Lung (tissue), 12 donors: ENCODE data around the gene KIZ. TPM values are rescaled to one million over a fixed set of nuclear protein-coding genes. Genes with fewer than 3 reads are reported as not detected.

Experiments used
- ATAC-seq: fragments of 200-7000 bp; cut with Tn5 transposase; one replicate; pipeline ENCODE4 v1.9.1; 2020; ENCODE audit warnings: moderate number of reproducible peaks; ENCODE audit not compliant: insufficient read depth, low FRiP score
- DNase-seq, 3 donors: peaks; one replicate each; pipeline ENCODE4 v3.0.0-alpha.2; 2013 to 2017
- H3K27ac ChIP-seq, 2 donors: one replicate each; pipeline ENCODE4 v1.5.1; 2013; ENCODE audit warnings: mild to moderate bottlenecking in 2 of 2, moderate library complexity in 2 of 2, control low read depth in 1 of 2, inconsistent platforms in 1 of 2, low read depth in 1 of 2, low read length in 1 of 2
- H3K27me3 ChIP-seq, 3 donors: one replicate each; pipeline ENCODE4 v1.5.1; 2013; ENCODE audit warnings: low read length in 2 of 3; ENCODE audit not compliant: control insufficient read depth in 3 of 3, insufficient read depth in 3 of 3
- H3K36me3 ChIP-seq, 4 donors: one replicate each; pipeline ENCODE4 v1.5.1; 2013; ENCODE audit warnings: low read length in 4 of 4, mild to moderate bottlenecking in 1 of 4, moderate library complexity in 1 of 4; ENCODE audit not compliant: control insufficient read depth in 4 of 4, insufficient read depth in 4 of 4
- H3K4me1 ChIP-seq, 5 donors: one replicate each; pipeline ENCODE4 v1.5.1; 2013; ENCODE audit warnings: low read length in 5 of 5, mild to moderate bottlenecking in 2 of 5, moderate library complexity in 1 of 5; ENCODE audit not compliant: control insufficient read depth in 5 of 5, insufficient read depth in 5 of 5
- H3K4me3 ChIP-seq: one replicate; pipeline ENCODE4 v1.5.1; 2013; ENCODE audit warnings: mild to moderate bottlenecking, control low read depth, moderate library complexity
- H3K9ac ChIP-seq, 2 donors: one replicate each; pipeline ENCODE4 v1.5.1; 2013; ENCODE audit warnings: low read length in 2 of 2, control low read depth in 1 of 2; ENCODE audit not compliant: insufficient read depth in 1 of 2
- H3K9me3 ChIP-seq, 4 donors: one replicate each; pipeline ENCODE4 v1.5.1; 2013; ENCODE audit warnings: low read length in 3 of 4, mild to moderate bottlenecking in 1 of 4, moderate library complexity in 1 of 4; ENCODE audit not compliant: control insufficient read depth in 4 of 4, insufficient read depth in 3 of 4
- CTCF ChIP-seq: IDR thresholded peaks from 2 replicates; pipeline ENCODE4 v1.5.1; 2012; ENCODE audit warnings: mild to moderate bottlenecking; ENCODE audit errors: control extremely low read depth, extremely low read depth
- WGBS, 2 donors: extraction: QIAGEN DNeasy Blood & Tissue Kit; methylation state at CpG; one replicate each; pipeline ENCODE4 v1.1.7; 2013; 5-methylcytosine and 5-hydroxymethylcytosine counted together
- polyA plus RNA-seq, 2 donors: library from polyadenylated mRNA; stranded (reverse); fragments of 200-250 nt; gene quantifications; one replicate each; pipeline ENCODE4 v1.2.1, GENCODE V29; 2013
- total RNA-seq, 2 donors: library from RNA; depleted of rRNA in 1 of 2; stranded (reverse); fragments of >200 nt in 1 of 2; gene quantifications; one replicate each; pipeline ENCODE4 v1.2.1, GENCODE V29; 2014 to 2021
- donor health status: control.
- donor health status: control.
- donor health status: Bipolar disorder and iron deficiency.
- donor health status: healthy.
- donor health status: DM: yes; HTN: yes; CAD: no.

The KIZ gene
- total and polyA plus RNA-seq, 4 donors = 4.1 to 22.5 (median 9.1) TPM

- peaks cover 2 to 9% (median 5%) of the 10 kb centered on the region in 4 donors for H3K36me3 ChIP-seq
- no peak overlapping the region for H3K9ac ChIP-seq
- no peaks in the 10 kb centered on the region for H3K9me3 ChIP-seq
- no peaks in the 10 kb centered on the region for H3K4me1 ChIP-seq
- ATAC-seq (no peak), DNase-seq (no peak)
- TF ChIP-seq CTCF = no peak
- no peak overlapping the region for H3K27ac ChIP-seq
- H3K4me3 ChIP-seq = no peak overlapping the region
- no peaks in the 10 kb centered on the region for H3K27me3 ChIP-seq
- 95% methylated on average over 4 of the region's 4 CpGs for WGBS, 2 donors
These were observed 31.1 kb downstream of the KIZ start for GRCh38 chr20:21157006-21157405.

DNA sequence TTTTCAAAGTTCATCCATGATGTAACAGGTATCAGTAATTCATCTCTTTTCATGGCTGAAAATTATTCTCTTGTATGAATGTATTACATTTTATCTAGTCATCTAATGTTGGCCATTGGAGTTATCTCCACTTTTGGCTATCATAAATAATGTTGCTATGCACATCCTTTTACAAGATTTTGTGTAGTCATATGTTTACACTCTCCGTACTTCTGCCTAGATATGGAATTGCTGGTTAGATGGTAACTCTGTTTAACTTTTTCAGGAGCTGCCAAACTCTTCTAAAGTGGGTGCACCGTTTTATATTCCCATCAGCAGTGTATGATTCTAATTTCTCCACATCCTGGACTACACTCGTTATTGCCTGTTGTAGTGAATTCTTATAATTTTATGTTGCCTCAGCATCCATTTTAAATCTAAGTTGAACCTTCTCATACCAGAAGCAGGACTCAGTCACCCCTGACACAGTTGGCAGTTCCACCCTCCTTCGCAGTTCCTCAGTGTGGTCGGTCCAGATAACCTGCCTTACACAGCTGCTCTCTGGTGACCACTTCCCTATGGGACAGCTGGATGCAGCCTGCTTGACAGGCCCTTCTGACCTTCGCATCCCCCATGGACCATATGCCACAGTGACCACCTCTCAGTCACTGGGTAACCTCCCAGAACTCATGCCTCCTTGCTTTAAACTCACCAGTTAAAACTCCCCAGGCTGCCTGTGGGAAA lies 33.9 kb downstream of the KIZ start:
- DNase-seq (no peak), ATAC-seq (no peak)
- Histone ChIP-seq H3K4me1 (no peaks in the 10 kb centered on the region), H3K27ac (no peak overlapping the region), H3K27me3 (no peaks in the 10 kb centered on the region), H3K4me3 (no peak overlapping the region), H3K36me3 (peaks cover 8 to 14% (median 9%) of the 10 kb centered on the region in 4 donors), H3K9me3 (no peaks in the 10 kb centered on the region), H3K9ac (no peak overlapping the region)
- TF ChIP-seq CTCF = no peak
- WGBS, 2 donors = 87 to 93% methylated on average over 6 of the region's 6 CpGs

GRCh38 chr20:21161926-21162325 lies 36.0 kb downstream of the KIZ start:
- H3K9ac ChIP-seq = no peak overlapping the region
- no peaks in the 10 kb centered on the region for H3K9me3 ChIP-seq
- 94 to 95% methylated on average over 5 of the region's 5 CpGs for WGBS, 2 donors
- DNase-seq (no peak), ATAC-seq (no peak)
- H3K36me3 ChIP-seq = peaks cover 12 to 14% (median 12%) of the 10 kb centered on the region in 4 donors
- H3K4me1 ChIP-seq = no peaks in the 10 kb centered on the region
- H3K27me3 ChIP-seq = no peaks in the 10 kb centered on the region
- no peak for TF ChIP-seq CTCF
- H3K27ac ChIP-seq = no peak overlapping the region
- H3K4me3 ChIP-seq = no peak overlapping the region

- DNase-seq (no peak), ATAC-seq (no peak)
- Histone ChIP-seq H3K4me3 (no peak overlapping the region), H3K27me3 (no peaks in the 10 kb centered on the region), H3K9me3 (no peaks in the 10 kb centered on the region), H3K4me1 (no peaks in the 10 kb centered on the region), H3K36me3 (peaks cover 12 to 16% (median 15%) of the 10 kb centered on the region in 4 donors), H3K9ac (no peak overlapping the region), H3K27ac (no peak overlapping the region)
- 89 to 91% methylated on average over 3 of the region's 3 CpGs for WGBS, 2 donors
- no peak for TF ChIP-seq CTCF
These were observed 36.7 kb downstream of the KIZ start for GRCh38 chr20:21162631-21163030.
